ENCODE results near the gene STOX2.

The STOX2 gene

DNA sequence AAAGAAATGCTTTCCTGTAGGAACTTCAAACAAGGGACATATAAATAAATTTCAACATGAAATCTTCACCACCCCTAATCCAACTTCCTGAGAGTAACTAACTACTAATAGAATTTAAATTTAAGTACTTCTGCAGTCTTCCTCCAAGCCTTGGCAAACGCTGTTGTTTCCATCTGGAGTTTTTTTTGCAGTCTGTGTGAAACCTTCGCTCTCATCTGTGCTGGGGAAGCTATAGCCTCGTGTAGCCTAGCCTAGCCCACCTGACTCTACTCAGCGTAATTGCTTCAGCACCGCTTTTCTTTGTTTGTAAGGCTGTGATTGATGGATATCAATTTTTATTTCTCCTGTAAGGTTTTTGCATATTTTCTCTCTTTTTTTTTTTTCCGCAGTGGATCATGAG is 30.9 kb downstream of the STOX2 start:
- no peaks in the 10 kb centered on the region for H3K36me3 ChIP-seq (ENCODE audit: low read length)
- no peaks in the 10 kb centered on the region for H3K9me2 ChIP-seq (replicated peaks; ENCODE audit: insufficient read depth, low read length)
- no peaks in the 10 kb centered on the region for H4K20me1 ChIP-seq (ENCODE audit: low read depth, low read length)
- H3K9me3 ChIP-seq (ENCODE audit: insufficient read depth, low read length) = no peaks in the 10 kb centered on the region
- H3K4me3 ChIP-seq (ENCODE audit: insufficient read depth, low read length, poor library complexity, severe bottlenecking) = no peak overlapping the region
- H3F3A ChIP-seq (ENCODE audit: insufficient read depth) = no peaks in the 10 kb centered on the region
- no peak overlapping the region for H3K4me2 ChIP-seq (ENCODE audit: low read depth, low read length, poor library complexity, severe bottlenecking)
- TF ChIP-seq EZH2phosphoT487 (conservative IDR thresholded peaks at IDR 0.05; ENCODE audit: low read length) = no peak
- TF ChIP-seq, protein P1, sequence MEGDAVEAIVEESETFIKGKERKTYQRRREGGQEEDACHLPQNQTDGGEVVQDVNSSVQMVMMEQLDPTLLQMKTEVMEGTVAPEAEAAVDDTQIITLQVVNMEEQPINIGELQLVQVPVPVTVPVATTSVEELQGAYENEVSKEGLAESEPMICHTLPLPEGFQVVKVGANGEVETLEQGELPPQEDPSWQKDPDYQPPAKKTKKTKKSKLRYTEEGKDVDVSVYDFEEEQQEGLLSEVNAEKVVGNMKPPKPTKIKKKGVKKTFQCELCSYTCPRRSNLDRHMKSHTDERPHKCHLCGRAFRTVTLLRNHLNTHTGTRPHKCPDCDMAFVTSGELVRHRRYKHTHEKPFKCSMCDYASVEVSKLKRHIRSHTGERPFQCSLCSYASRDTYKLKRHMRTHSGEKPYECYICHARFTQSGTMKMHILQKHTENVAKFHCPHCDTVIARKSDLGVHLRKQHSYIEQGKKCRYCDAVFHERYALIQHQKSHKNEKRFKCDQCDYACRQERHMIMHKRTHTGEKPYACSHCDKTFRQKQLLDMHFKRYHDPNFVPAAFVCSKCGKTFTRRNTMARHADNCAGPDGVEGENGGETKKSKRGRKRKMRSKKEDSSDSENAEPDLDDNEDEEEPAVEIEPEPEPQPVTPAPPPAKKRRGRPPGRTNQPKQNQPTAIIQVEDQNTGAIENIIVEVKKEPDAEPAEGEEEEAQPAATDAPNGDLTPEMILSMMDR (IDR thresholded peaks at IDR 0.05; ENCODE audit: insufficient read depth, low read length, poor library complexity, severe bottlenecking) = no peak
- H3K9ac ChIP-seq (ENCODE audit: low read length) = no peak overlapping the region
- no peak overlapping the region for H2AFZ ChIP-seq (ENCODE audit: low read depth, low read length, severe bottlenecking)
- H3K27ac ChIP-seq (ENCODE audit: low read depth, low read length) = no peak overlapping the region
- no peaks in the 10 kb centered on the region for H3K79me2 ChIP-seq (ENCODE audit: insufficient read depth, low read length)
- H3K27me3 ChIP-seq (ENCODE audit: low read length) = no peaks in the 10 kb centered on the region

DNA sequence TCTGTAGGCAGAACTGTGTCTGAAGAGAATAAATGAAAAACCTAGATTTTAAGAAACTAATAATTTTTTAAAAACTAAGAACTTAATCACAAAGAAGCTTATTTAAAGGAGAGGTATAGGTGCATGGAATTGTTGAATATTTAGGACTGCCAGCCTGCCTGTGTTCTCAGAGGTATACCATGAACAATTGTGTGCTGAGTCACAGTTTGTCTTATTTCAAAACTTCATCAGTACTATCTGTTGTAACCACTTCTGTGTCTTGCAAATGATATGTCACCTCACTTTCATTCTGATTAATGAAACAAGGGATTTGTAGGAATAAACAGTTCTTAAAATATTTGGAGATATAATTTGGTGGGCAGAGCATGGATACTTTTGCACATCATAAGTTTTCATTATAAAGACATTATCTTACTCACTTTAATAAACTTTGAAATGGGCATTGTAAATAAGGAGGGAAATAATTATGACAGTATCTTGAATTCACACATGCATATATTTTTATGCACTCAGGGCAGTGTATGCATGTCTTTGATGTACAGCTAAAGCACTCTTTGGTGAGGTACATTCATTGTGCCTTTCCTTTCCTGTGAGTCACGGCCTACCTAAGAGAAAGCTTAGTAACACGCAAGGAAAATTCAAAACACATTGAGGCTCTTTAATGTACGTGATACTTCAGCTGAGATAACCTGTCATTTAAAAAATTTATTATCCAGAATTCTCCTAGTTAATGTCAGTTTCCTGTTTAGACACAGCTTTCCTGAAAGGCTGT is 31.7 kb downstream of the STOX2 start:
- Histone ChIP-seq H4K20me1 (ENCODE audit: low read depth, low read length) (no peaks in the 10 kb centered on the region), H3K9me2 (replicated peaks; ENCODE audit: insufficient read depth, low read length) (no peaks in the 10 kb centered on the region), H3K9ac (ENCODE audit: low read length) (no peak overlapping the region), H3K4me2 (ENCODE audit: low read depth, low read length, poor library complexity, severe bottlenecking) (no peak overlapping the region), H3K79me2 (ENCODE audit: insufficient read depth, low read length) (no peaks in the 10 kb centered on the region), H3K4me3 (ENCODE audit: insufficient read depth, low read length, poor library complexity, severe bottlenecking) (no peak overlapping the region), H3K9me3 (ENCODE audit: insufficient read depth, low read length) (no peaks in the 10 kb centered on the region), H3K36me3 (ENCODE audit: low read length) (no peaks in the 10 kb centered on the region), H3F3A (ENCODE audit: insufficient read depth) (no peaks in the 10 kb centered on the region), H3K27ac (ENCODE audit: low read depth, low read length) (no peak overlapping the region), H2AFZ (ENCODE audit: low read depth, low read length, severe bottlenecking) (no peak overlapping the region), H3K27me3 (ENCODE audit: low read length) (no peaks in the 10 kb centered on the region)
- TF ChIP-seq, protein P1 (IDR thresholded peaks at IDR 0.05; ENCODE audit: insufficient read depth, low read length, poor library complexity, severe bottlenecking) = no peak
- TF ChIP-seq EZH2phosphoT487 (conservative IDR thresholded peaks at IDR 0.05; ENCODE audit: low read length) = no peak

DNA sequence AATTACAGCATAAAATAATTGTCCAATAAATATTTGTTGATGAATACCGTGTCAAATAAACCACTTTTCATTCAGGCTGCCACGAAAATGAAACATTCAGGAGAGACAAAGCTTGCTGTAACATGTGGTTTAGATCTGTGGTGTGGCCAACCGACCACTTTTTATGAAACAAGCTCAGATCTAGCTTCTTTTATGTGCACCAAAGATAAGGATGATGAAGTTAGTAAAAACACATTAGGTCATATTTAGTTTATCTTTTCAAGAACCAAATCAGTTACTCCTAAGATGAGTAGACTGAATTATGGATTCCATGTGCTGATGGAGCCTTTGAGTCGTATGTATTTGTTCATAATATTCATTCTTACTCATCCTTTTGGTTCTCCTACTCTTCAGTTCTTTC is 35.8 kb downstream of the STOX2 start:
- H3K9me3 ChIP-seq (ENCODE audit: insufficient read depth, low read length) = no peaks in the 10 kb centered on the region
- no peaks in the 10 kb centered on the region for H4K20me1 ChIP-seq (ENCODE audit: low read depth, low read length)
- H3K9me2 ChIP-seq (replicated peaks; ENCODE audit: insufficient read depth, low read length) = no peaks in the 10 kb centered on the region
- TF ChIP-seq, protein P1 (IDR thresholded peaks at IDR 0.05; ENCODE audit: insufficient read depth, low read length, poor library complexity, severe bottlenecking) = no peak
- no peak for TF ChIP-seq EZH2phosphoT487 (conservative IDR thresholded peaks at IDR 0.05; ENCODE audit: low read length)
- no peak overlapping the region for H3K27ac ChIP-seq (ENCODE audit: low read depth, low read length)
- no peaks in the 10 kb centered on the region for H3K36me3 ChIP-seq (ENCODE audit: low read length)
- no peaks in the 10 kb centered on the region for H3F3A ChIP-seq (ENCODE audit: insufficient read depth)
- H3K79me2 ChIP-seq (ENCODE audit: insufficient read depth, low read length) = no peaks in the 10 kb centered on the region
- no peak overlapping the region for H3K9ac ChIP-seq (ENCODE audit: low read length)
- no peaks in the 10 kb centered on the region for H3K27me3 ChIP-seq (ENCODE audit: low read length)
- no peak overlapping the region for H3K4me2 ChIP-seq (ENCODE audit: low read depth, low read length, poor library complexity, severe bottlenecking)
- no peak overlapping the region for H3K4me3 ChIP-seq (ENCODE audit: insufficient read depth, low read length, poor library complexity, severe bottlenecking)
- H2AFZ ChIP-seq (ENCODE audit: low read depth, low read length, severe bottlenecking) = no peak overlapping the region
